GM12878 (cell line): ENCODE measurements around the gene C1QTNF12. TPM values are rescaled to one million over a fixed set of nuclear protein-coding genes. Genes with fewer than 3 reads are reported as not detected.
A peak's percentile ranks its signal among the peaks of the same experiment; 100 is the strongest.

Source experiments
- ATAC-seq: fragments of 200-7000 bp; cut with Tn5 transposase; 3 replicates; pipeline ENCODE4 v1.9.1; 2020; ENCODE audit warnings: mild to moderate bottlenecking, moderate library complexity
- BruUV-seq: library from RNA; stranded (reverse); fragments of 400-500 nt; replicated peaks from 2 replicates; lab custom pipeline; 2021; lab: Mats Ljungman, UMichigan
- CTCF ChIA-PET: fragments of 300-600 bp; sonication (Branson Sonifier 250); formaldehyde crosslinking; extraction: SDS; loops from one replicate; lab custom pipeline; 2021; ENCODE audit warnings: inconsistent platforms; lab: Yijun Ruan, JAX
- POLR2A ChIA-PET: fragments of 350-600 bp; formaldehyde crosslinking; extraction: SDS; loops from one replicate; lab custom pipeline; 2021; ENCODE audit warnings: inconsistent platforms; lab: Charles Lee
- RAD21 ChIA-PET: fragments of 300-600 bp; sonication (Branson Sonifier 250); formaldehyde crosslinking; loops from one replicate; lab custom pipeline; 2023; ENCODE audit warnings: antibody characterized with exemption; ENCODE audit not compliant: unreplicated experiment; lab: Charles Lee
- SMC1A ChIA-PET: fragments of 300-600 bp; sonication (Branson Sonifier 250); formaldehyde crosslinking; loops from one replicate; lab custom pipeline; 2023; ENCODE audit not compliant: unreplicated experiment, uncharacterized antibody; lab: Charles Lee
- DNase-seq: peaks from one replicate; pipeline ENCODE4 v3.0.0-alpha.2; 2011; ENCODE audit warnings: low read depth, low spot score
- FAIRE-seq: peaks from 3 replicates; lab custom pipeline; 2011; peaks lifted over from hg19 to GRCh38; lab: Jason Lieb, UNC
- H2AFZ ChIP-seq: 2 replicates; pipeline ENCODE4 v1.6.0; 2011; ENCODE audit warnings: low read depth, low read length, control low read depth; ENCODE audit not compliant: control insufficient read depth
- H3K27ac ChIP-seq: 2 replicates; pipeline ENCODE4 v1.5.1; 2011; ENCODE audit warnings: control low read depth; ENCODE audit not compliant: control insufficient read depth, insufficient read depth
- H3K27me3 ChIP-seq, 2 experiments: replicated peaks in 1 of 2; 2 replicates each; pipeline versions ENCODE4 v1.6.0 to v1.6.1; 2011; ENCODE audit warnings: low read length in 1 of 2; ENCODE audit not compliant: control insufficient read depth in 2 of 2, insufficient read depth in 2 of 2
- H3K36me3 ChIP-seq, 2 experiments: 2 replicates each; pipeline ENCODE4 v1.5.1; 2011; ENCODE audit warnings: low read length in 1 of 2; ENCODE audit not compliant: control insufficient read depth in 2 of 2, insufficient read depth in 2 of 2
- H3K4me1 ChIP-seq: 2 replicates; pipeline ENCODE4 v1.6.1; 2011; ENCODE audit warnings: mild to moderate bottlenecking, low read length, moderate library complexity, mixed read lengths; ENCODE audit not compliant: control insufficient read depth, insufficient read depth
- H3K4me2 ChIP-seq: 2 replicates; pipeline ENCODE4 v1.6.0; 2011; ENCODE audit warnings: control low read depth; ENCODE audit not compliant: control insufficient read depth, insufficient read depth
- H3K4me3 ChIP-seq: fragments of 200-600 bp; sonication (generic); 2 replicates; pipeline ENCODE4 v1.5.1; 2016
- H3K79me2 ChIP-seq: 2 replicates; pipeline ENCODE4 v1.6.0; 2011; ENCODE audit warnings: low read length; ENCODE audit not compliant: control insufficient read depth, insufficient read depth
- H3K9ac ChIP-seq: 2 replicates; pipeline ENCODE4 v1.8.0; 2011; ENCODE audit warnings: low read length, control low read depth, mixed read lengths; ENCODE audit not compliant: control insufficient read depth, insufficient read depth
- H3K9me3 ChIP-seq: replicated peaks from 3 replicates; pipeline ENCODE4 v1.5.1; 2011; ENCODE audit warnings: mild to moderate bottlenecking, low read length; ENCODE audit not compliant: control insufficient read depth, insufficient read depth
- H4K20me1 ChIP-seq: 2 replicates; pipeline ENCODE4 v1.6.0; 2011; ENCODE audit not compliant: control insufficient read depth, insufficient read depth
- BCL11A ChIP-seq: IDR thresholded peaks from 2 replicates; pipeline ENCODE4 v1.6.1; 2011; ENCODE audit warnings: low read depth, low read length
- BCLAF1 ChIP-seq: fragments of 450-650 bp; IDR thresholded peaks from 2 replicates; pipeline ENCODE4 v1.6.1; 2017; ENCODE audit warnings: antibody characterized with exemption, mild to moderate bottlenecking, moderate library complexity
- ESRRA ChIP-seq: IDR thresholded peaks from 2 replicates; pipeline ENCODE4 v1.6.1; 2012; ENCODE audit warnings: mild to moderate bottlenecking, low read length, improper control_type of control experiment
- IKZF2 ChIP-seq, 2 experiments: fragments of 450-650 bp; IDR thresholded peaks; 2 replicates each; pipeline ENCODE4 v1.6.1; 2017; ENCODE audit warnings: mild to moderate bottlenecking in 2 of 2, moderate library complexity in 2 of 2
- JUND ChIP-seq: IDR thresholded peaks from 2 replicates; pipeline ENCODE4 v1.6.1; 2012; ENCODE audit warnings: low read depth, mild to moderate bottlenecking, low read length, improper control_type of control experiment, moderate library complexity
- NFYA ChIP-seq: IDR thresholded peaks from 2 replicates; pipeline ENCODE4 v1.6.1; 2011; ENCODE audit warnings: low read depth, mild to moderate bottlenecking, low read length, improper control_type of control experiment, borderline replicate concordance
- NFYB ChIP-seq: IDR thresholded peaks from 2 replicates; pipeline ENCODE4 v1.6.1; 2011; ENCODE audit warnings: low read depth, mild to moderate bottlenecking, low read length, improper control_type of control experiment, moderate library complexity; ENCODE audit not compliant: insufficient read depth
- RAD51 ChIP-seq: fragments of 450-650 bp; IDR thresholded peaks from 2 replicates; pipeline ENCODE4 v1.6.1; 2016; ENCODE audit warnings: moderate library complexity, mild to moderate bottlenecking, inconsistent platforms
- RUNX3 ChIP-seq: IDR thresholded peaks from 2 replicates; pipeline ENCODE4 v1.6.1; 2012; ENCODE audit warnings: low read length, inconsistent platforms
- ZSCAN29 ChIP-seq: fragments of 450-650 bp; IDR thresholded peaks from 2 replicates; pipeline ENCODE4 v1.6.1; 2017; ENCODE audit warnings: mild to moderate bottlenecking, moderate library complexity
- WGBS: methylation state at CpG from one replicate; pipeline ENCODE4 v1.1.6; 2016; ENCODE audit warnings: low lambda C conversion rate; ENCODE audit not compliant: insufficient replicate concordance, insufficient coverage; ENCODE audit errors: missing lambda C conversion rate; 5-methylcytosine and 5-hydroxymethylcytosine counted together
- in situ Hi-C: fragments of 300-500 bp; cut with MboI; formaldehyde crosslinking; loops from 9 replicates; pipeline ENCODE4 v1.14.3; 2018; ENCODE audit warnings: mixed read lengths
- intact Hi-C: fragments of 100-400 bp; cut with micrococcal nuclease; formaldehyde crosslinking; loops from one replicate; pipeline ENCODE4 v1.14.2; 2022; ENCODE audit not compliant: unreplicated experiment
- polyA plus RNA-seq, 11 experiments: library from polyadenylated mRNA; depleted of rRNA in 4 of 11; unstranded in 6 of 11; stranded (reverse) in 5 of 11; fragments of >200 nt; fragmentation: Nextera tagmentation in 4 of 11; fragmentation: Illumina TruSeq in 1 of 11; extraction: Ambion mirVana in 4 of 11; extraction: Trizol in 1 of 11; gene quantifications; 1 replicate in 1 of 11; 2 replicates in 10 of 11; pipeline versions ENCODE4 v1.2.1 to v1.2.3, GENCODE V29; 2011 to 2016; ENCODE audit warnings: inconsistent platforms in 2 of 11, missing spikeins in 2 of 11, low read depth in 1 of 11
- total RNA-seq, 4 experiments: library from RNA; depleted of rRNA in 3 of 4; stranded (reverse); fragments of >200 nt in 3 of 4; fragmentation: Illumina TruSeq in 1 of 4; extraction: Trizol in 1 of 4; gene quantifications; 2 replicates each; pipeline versions ENCODE4 v1.2.1 to v1.2.3, GENCODE V29; 2013 to 2021
- TF ChIP-seq, protein P1 (sequence below): fragments of 450-650 bp; IDR thresholded peaks from 2 replicates; pipeline ENCODE4 v1.6.1; 2016; ENCODE audit warnings: mild to moderate bottlenecking
- TF ChIP-seq, protein P2 (sequence below): fragments of 450-650 bp; IDR thresholded peaks from 2 replicates; pipeline ENCODE4 v1.6.1; 2018; ENCODE audit warnings: borderline replicate concordance, mild to moderate bottlenecking; ENCODE audit not compliant: partially characterized antibody
- TF ChIP-seq, protein P3 (sequence below): IDR thresholded peaks from 2 replicates; pipeline ENCODE4 v1.6.1; 2011; ENCODE audit warnings: low read depth, mild to moderate bottlenecking, low read length, moderate library complexity, borderline replicate concordance; ENCODE audit errors: extremely low read depth

Gene C1QTNF12
- total and polyA plus RNA-seq, 10 of the 15 experiments (the other 5 are each of a cell fraction or from before 2014, with no cell fraction given), result 0.17 to 1.0 (median 0.31) TPM; not detected in 5

GRCh38 chr1:1240822-1241587, 5.5 kb downstream of the C1QTNF12 start:
- no peak for FAIRE-seq
- in situ Hi-C loops, result no loop called here
- Histone ChIP-seq H3K9ac (no peak overlapping the region), H3K4me3 (no peak overlapping the region), H4K20me1 (no peaks in the 10 kb centered on the region), H3K79me2 (no peaks in the 10 kb centered on the region), H3K4me1 (no peaks in the 10 kb centered on the region)
- RAD21 ChIA-PET, result interaction anchor here (1.3 kb wide), 1 partner anchor 10 kb away, joined by 4 read pairs; no protein-coding TSS in a partner anchor
- SMC1A ChIA-PET, result no interaction called here
- WGBS, result 17% methylated on average over 23 of the region's 23 CpGs
- TF ChIP-seq, protein P1, sequence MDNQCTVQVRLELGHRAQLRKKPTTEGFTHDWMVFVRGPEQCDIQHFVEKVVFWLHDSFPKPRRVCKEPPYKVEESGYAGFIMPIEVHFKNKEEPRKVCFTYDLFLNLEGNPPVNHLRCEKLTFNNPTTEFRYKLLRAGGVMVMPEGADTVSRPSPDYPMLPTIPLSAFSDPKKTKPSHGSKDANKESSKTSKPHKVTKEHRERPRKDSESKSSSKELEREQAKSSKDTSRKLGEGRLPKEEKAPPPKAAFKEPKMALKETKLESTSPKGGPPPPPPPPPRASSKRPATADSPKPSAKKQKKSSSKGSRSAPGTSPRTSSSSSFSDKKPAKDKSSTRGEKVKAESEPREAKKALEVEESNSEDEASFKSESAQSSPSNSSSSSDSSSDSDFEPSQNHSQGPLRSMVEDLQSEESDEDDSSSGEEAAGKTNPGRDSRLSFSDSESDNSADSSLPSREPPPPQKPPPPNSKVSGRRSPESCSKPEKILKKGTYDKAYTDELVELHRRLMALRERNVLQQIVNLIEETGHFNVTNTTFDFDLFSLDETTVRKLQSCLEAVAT, result no peak
- TF ChIP-seq ESRRA, result no peak
- no peak for TF ChIP-seq JUND
- TF ChIP-seq NFYB, result no peak
- TF ChIP-seq IKZF2 (IDR thresholded peaks at IDR 0.05), result no peak
- no peak for TF ChIP-seq BCLAF1
- TF ChIP-seq NFYA, result no peak
- TF ChIP-seq RAD51, result no peak
- TF ChIP-seq ZSCAN29, result no peak
- TF ChIP-seq, protein P2, sequence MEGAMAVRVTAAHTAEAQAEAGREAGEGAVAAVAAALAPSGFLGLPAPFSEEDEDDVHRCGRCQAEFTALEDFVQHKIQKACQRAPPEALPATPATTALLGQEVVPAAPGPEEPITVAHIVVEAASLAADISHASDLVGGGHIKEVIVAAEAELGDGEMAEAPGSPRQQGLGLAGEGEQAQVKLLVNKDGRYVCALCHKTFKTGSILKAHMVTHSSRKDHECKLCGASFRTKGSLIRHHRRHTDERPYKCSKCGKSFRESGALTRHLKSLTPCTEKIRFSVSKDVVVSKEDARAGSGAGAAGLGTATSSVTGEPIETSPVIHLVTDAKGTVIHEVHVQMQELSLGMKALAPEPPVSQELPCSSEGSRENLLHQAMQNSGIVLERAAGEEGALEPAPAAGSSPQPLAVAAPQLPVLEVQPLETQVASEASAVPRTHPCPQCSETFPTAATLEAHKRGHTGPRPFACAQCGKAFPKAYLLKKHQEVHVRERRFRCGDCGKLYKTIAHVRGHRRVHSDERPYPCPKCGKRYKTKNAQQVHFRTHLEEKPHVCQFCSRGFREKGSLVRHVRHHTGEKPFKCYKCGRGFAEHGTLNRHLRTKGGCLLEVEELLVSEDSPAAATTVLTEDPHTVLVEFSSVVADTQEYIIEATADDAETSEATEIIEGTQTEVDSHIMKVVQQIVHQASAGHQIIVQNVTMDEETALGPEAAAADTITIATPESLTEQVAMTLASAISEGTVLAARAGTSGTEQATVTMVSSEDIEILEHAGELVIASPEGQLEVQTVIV, result no peak
- no peak for TF ChIP-seq BCL11A
- TF ChIP-seq RUNX3, result no peak
- TF ChIP-seq, protein P3, sequence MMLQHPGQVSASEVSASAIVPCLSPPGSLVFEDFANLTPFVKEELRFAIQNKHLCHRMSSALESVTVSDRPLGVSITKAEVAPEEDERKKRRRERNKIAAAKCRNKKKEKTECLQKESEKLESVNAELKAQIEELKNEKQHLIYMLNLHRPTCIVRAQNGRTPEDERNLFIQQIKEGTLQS, result no peak
- TF ChIP-seq, all 136 proteins: peak for 0
- Histone ChIP-seq H3K36me3 (no peaks in the 10 kb centered on the region), H2AFZ (no peak overlapping the region), H3K9me3 (no peaks in the 10 kb centered on the region), H3K27ac (no peak overlapping the region), H3K27me3 (no peaks in the 10 kb centered on the region; a peak in 1 of 4 replicates), H3K4me2 (no peak overlapping the region)
- peak; percentile 11 for ATAC-seq
- ChIA-PET POLR2A (interaction anchor here (0.6 kb wide), 1 partner anchor 203 kb away, joined by 5 read pairs; no protein-coding TSS in a partner anchor), CTCF (no interaction called here)
- DNase-seq, result no peak
- BruUV-seq, result no TSS peak
- intact Hi-C loops, result no loop called here
